ENCODE measurements around the gene DNAH11.

DNAH11 gene

GRCh38 chr7:21939858-21940372, 397.1 kb downstream of the DNAH11 start:
- DNase-seq: no peak

GRCh38 chr7:21941611-21942141, 398.8 kb downstream of the DNAH11 start:
- no peak for DNase-seq

- no peak for DNase-seq
Observed at GRCh38 chr7:21942955-21943354, 400.1 kb downstream of the DNAH11 start.

- DNase-seq: no peak
Observed at GRCh38 chr7:21943436-21943835, 400.6 kb downstream of the DNAH11 start.

- no peak for DNase-seq
Observed at GRCh38 chr7:21944616-21945453, 402.0 kb downstream of the DNAH11 start.

- DNase-seq: peak; percentile 87
Observed at GRCh38 chr7:21945454-21946221, 402.8 kb downstream of the DNAH11 start, which contains the start of gene CDCA7L. Gene CDCA7L, minus strand, starts transcription at chr7:21945899. Its CDS starts 95 bp downstream, at chr7:21945804.

- no peak for DNase-seq
Observed at GRCh38 chr7:21946222-21946709, 403.4 kb downstream of the DNAH11 start.

GRCh38 chr7:21947056-21947455, 404.2 kb downstream of the DNAH11 start:
- DNase-seq: no peak

GRCh38 chr7:21947946-21948345, 405.1 kb downstream of the DNAH11 start:
- no peak for DNase-seq

GRCh38 chr7:21948364-21948763, 405.5 kb downstream of the DNAH11 start:
- no peak for DNase-seq

GRCh38 chr7:21948887-21949540, 406.2 kb downstream of the DNAH11 start:
- DNase-seq: no peak
